ENCODE results near the gene ZNF611.
"Not testable (repeated sequence)": the region's sequence is repeated elsewhere in the genome, so short reads cannot be mapped to it uniquely, and the experiment has no call there.

Gene ZNF611

DNA sequence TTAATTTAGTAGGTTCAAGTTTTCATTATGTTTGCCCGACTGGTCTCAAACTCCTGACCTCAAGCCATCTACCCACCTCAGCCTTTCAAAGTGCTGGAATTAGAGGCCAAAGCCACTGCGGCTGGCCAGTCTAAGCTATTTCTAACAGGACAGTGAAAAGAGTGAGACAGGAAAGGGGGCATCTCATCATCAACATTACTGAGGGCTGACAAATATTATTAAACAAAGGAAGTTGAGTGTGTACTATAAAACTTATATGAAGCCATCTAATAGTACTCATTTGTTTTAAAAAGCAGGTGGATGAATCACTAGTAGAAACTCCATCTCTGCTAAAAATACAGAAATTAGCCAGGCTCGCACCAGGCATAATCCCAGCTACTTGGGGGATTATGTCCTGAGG is 24.3 kb downstream of the ZNF611 start:
- ChIA-PET POLR2A (no interaction called here), CTCF (interaction anchor here (0.6 kb wide), 1 partner anchor 25 kb away, joined by 4 read pairs; no protein-coding TSS in a partner anchor)
- DNase-seq (ENCODE audit: extremely low spot score) = no peak
- TF ChIP-seq BHLHE40 (IDR thresholded peaks at IDR 0.05; ENCODE audit: borderline replicate concordance) (no peak), TARDBP (IDR thresholded peaks at IDR 0.05) (no peak), SUZ12 (IDR thresholded peaks at IDR 0.05) (no peak)

DNA sequence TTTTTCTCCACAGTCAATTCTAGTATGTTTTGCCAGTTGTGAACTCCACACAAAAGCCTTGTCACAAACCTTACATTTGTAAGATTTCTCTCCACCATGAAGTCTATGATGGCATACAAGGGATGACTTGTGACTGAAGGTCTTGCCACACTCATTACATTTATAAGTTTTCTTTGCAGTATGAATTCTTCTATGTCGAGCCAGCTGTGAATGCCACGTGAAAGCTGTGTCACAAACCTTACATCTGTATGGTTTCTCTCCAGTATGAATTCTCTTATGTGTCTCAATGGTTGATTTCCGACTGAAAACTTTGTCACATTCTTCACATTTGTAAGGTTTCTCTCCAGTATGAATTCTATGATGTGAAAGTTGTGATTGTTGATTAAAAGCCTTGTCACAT is 29.2 kb downstream of the ZNF611 start:
- POLR2A ChIA-PET; DNase-seq (ENCODE audit: extremely low spot score); CTCF ChIA-PET: not testable (repeated sequence)

- no peak for DNase-seq (ENCODE audit: extremely low spot score)
- POLR2A ChIA-PET = no interaction called here
- TF ChIP-seq TARDBP (IDR thresholded peaks at IDR 0.05) (no peak), NFRKB (IDR thresholded peaks at IDR 0.05) (no peak), BHLHE40 (IDR thresholded peaks at IDR 0.05; ENCODE audit: borderline replicate concordance) (no peak), SUZ12 (IDR thresholded peaks at IDR 0.05) (no peak), SP1 (IDR thresholded peaks at IDR 0.05) (no peak), FOXK2 (IDR thresholded peaks at IDR 0.05) (no peak), CTBP1 (IDR thresholded peaks at IDR 0.05; ENCODE audit: borderline replicate concordance) (no peak), ELF4 (IDR thresholded peaks at IDR 0.05) (no peak), LEF1 (IDR thresholded peaks at IDR 0.05; ENCODE audit: borderline replicate concordance) (no peak), HDGF (IDR thresholded peaks at IDR 0.05; ENCODE audit: borderline replicate concordance) (no peak), ZNF384 (IDR thresholded peaks at IDR 0.05) (no peak), FOXM1 (IDR thresholded peaks at IDR 0.05; ENCODE audit: borderline replicate concordance) (no peak), FOXA1 (IDR thresholded peaks at IDR 0.05) (no peak), PKNOX1 (IDR thresholded peaks at IDR 0.05) (no peak), L3MBTL2 (conservative IDR thresholded peaks at IDR 0.05) (no peak), ARNT (IDR thresholded peaks at IDR 0.05) (no peak)
- CTCF ChIA-PET = interaction anchor here (0.7 kb wide), 1 partner anchor 18 kb away, joined by 3 read pairs; no protein-coding TSS in a partner anchor
These were observed 30.9 kb downstream of the ZNF611 start for GRCh38 chr19:52703917-52704316.

DNA sequence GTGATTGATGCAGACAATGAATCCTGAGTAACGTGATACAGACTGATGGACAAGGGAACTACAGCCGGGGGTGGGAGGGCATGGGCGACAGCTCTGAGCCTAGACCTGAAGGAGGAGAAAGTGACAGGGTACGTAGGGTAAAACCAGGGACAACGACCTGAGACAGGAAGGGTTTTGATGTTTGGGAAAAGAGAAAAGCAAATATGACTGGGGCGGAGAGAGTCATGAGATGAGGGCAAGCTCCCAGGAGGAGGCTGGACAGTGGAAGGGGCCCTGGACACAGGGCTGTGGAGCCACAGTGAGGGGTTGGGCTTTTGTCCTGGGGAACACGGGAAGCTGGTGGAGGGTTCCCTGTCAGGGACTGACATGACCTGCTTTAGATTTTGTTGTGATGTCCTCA is 34.2 kb downstream of the ZNF611 start:
- CTCF ChIA-PET = no interaction called here
- TF ChIP-seq ZNF384 (IDR thresholded peaks at IDR 0.05) (no peak), FOXA1 (IDR thresholded peaks at IDR 0.05) (no peak), ELF4 (IDR thresholded peaks at IDR 0.05) (no peak), L3MBTL2 (conservative IDR thresholded peaks at IDR 0.05) (no peak), PKNOX1 (IDR thresholded peaks at IDR 0.05) (no peak), ARNT (IDR thresholded peaks at IDR 0.05) (no peak), TARDBP (IDR thresholded peaks at IDR 0.05) (no peak), LEF1 (IDR thresholded peaks at IDR 0.05; ENCODE audit: borderline replicate concordance) (no peak), SP1 (IDR thresholded peaks at IDR 0.05) (no peak), BHLHE40 (IDR thresholded peaks at IDR 0.05; ENCODE audit: borderline replicate concordance) (no peak), FOXM1 (IDR thresholded peaks at IDR 0.05; ENCODE audit: borderline replicate concordance) (no peak), FOXK2 (IDR thresholded peaks at IDR 0.05) (no peak), HDGF (IDR thresholded peaks at IDR 0.05; ENCODE audit: borderline replicate concordance) (no peak), CTBP1 (IDR thresholded peaks at IDR 0.05; ENCODE audit: borderline replicate concordance) (no peak), SUZ12 (IDR thresholded peaks at IDR 0.05) (no peak)
- no peak for DNase-seq (ENCODE audit: extremely low spot score)
- POLR2A ChIA-PET = no interaction called here

- DNase-seq (ENCODE audit: extremely low spot score); POLR2A ChIA-PET; CTCF ChIA-PET: not testable (repeated sequence)
These were observed 35.3 kb downstream of the ZNF611 start for GRCh38 chr19:52699555-52699954.

DNA sequence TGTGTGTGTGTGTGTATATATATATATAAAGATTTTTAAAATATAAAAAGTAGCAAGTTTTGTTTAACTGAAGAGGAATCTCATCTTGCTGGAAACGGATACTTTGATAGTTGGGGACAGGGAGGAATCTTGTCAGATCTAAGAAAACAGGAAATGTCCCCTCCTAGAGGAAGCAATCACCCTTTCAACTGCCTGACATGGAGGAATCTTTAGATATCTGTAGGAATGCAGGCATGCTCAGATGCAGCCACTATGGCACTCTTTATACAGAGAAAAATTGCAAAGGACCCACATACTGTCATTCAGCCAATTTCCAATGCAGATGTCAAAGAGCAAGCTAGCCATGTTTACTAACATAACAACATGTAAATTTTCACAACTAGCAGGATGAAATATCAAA is 38.8 kb downstream of the ZNF611 start:
- DNase-seq (ENCODE audit: extremely low spot score) = no peak
- CTCF ChIA-PET = no interaction called here
- TF ChIP-seq ARNT (IDR thresholded peaks at IDR 0.05) = no peak
- TF ChIP-seq L3MBTL2 (conservative IDR thresholded peaks at IDR 0.05) = no peak
- TF ChIP-seq FOXM1 (IDR thresholded peaks at IDR 0.05; ENCODE audit: borderline replicate concordance) = no peak
- TF ChIP-seq CTBP1 (IDR thresholded peaks at IDR 0.05; ENCODE audit: borderline replicate concordance) = no peak
- no peak for TF ChIP-seq FOXA1 (IDR thresholded peaks at IDR 0.05)
- TF ChIP-seq FOXK2 (IDR thresholded peaks at IDR 0.05) = no peak
- no peak for TF ChIP-seq BHLHE40 (IDR thresholded peaks at IDR 0.05; ENCODE audit: borderline replicate concordance)
- TF ChIP-seq LEF1 (IDR thresholded peaks at IDR 0.05; ENCODE audit: borderline replicate concordance) = no peak
- no peak for TF ChIP-seq SP1 (IDR thresholded peaks at IDR 0.05)
- TF ChIP-seq NFRKB (IDR thresholded peaks at IDR 0.05) = no peak
- no peak for TF ChIP-seq TARDBP (IDR thresholded peaks at IDR 0.05)
- TF ChIP-seq ZNF384 (IDR thresholded peaks at IDR 0.05) = no peak
- TF ChIP-seq PKNOX1 (IDR thresholded peaks at IDR 0.05) = no peak
- POLR2A ChIA-PET = no interaction called here

- POLR2A ChIA-PET = no interaction called here
- CTCF ChIA-PET = interaction anchor here (0.5 kb wide), 1 partner anchor 782 kb away, joined by 4 read pairs; no protein-coding TSS in a partner anchor
- TF ChIP-seq FOXA1 (IDR thresholded peaks at IDR 0.05) (no peak), CTBP1 (IDR thresholded peaks at IDR 0.05; ENCODE audit: borderline replicate concordance) (no peak), L3MBTL2 (conservative IDR thresholded peaks at IDR 0.05) (no peak), FOXM1 (IDR thresholded peaks at IDR 0.05; ENCODE audit: borderline replicate concordance) (no peak), SP1 (IDR thresholded peaks at IDR 0.05) (no peak), NFRKB (IDR thresholded peaks at IDR 0.05) (no peak), ELF4 (IDR thresholded peaks at IDR 0.05) (no peak), PKNOX1 (IDR thresholded peaks at IDR 0.05) (no peak), FOXK2 (IDR thresholded peaks at IDR 0.05) (no peak), ZNF384 (IDR thresholded peaks at IDR 0.05) (no peak), HDGF (IDR thresholded peaks at IDR 0.05; ENCODE audit: borderline replicate concordance) (no peak)
- no peak for DNase-seq (ENCODE audit: extremely low spot score)
These were observed 39.9 kb downstream of the ZNF611 start for GRCh38 chr19:52694921-52695320.

DNA sequence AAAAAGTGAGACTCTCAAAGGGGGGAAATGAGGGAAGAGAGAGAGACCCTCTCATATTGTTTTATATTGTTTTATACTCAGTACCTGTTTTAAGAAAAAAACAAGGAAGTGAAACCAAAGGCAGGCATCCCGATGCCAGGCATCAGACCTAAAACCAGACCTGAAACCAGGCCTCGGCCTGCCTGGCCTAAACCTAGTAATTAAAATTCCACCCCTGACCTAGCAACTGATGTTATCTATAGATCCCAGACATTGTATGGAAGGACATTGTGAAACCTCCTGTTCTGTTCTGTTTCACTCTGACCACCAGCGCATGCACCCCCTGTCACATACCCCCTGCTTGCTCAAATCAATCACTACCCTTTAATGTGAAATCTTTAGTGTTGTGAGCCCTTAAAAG is 40.6 kb downstream of the ZNF611 start:
- POLR2A ChIA-PET; DNase-seq (ENCODE audit: extremely low spot score): not testable (repeated sequence)

More for the DNA sequence above, 40.6 kb downstream of the ZNF611 start:
- CTCF ChIA-PET = not testable (repeated sequence)

Data from HEK293T (cell line).